GM19043 (cell line): ENCODE results near the gene GALNT7.
"Not testable (repeated sequence)": the region's sequence is repeated elsewhere in the genome, so short reads cannot be mapped to it uniquely, and the experiment has no call there.

ENCODE experiments used
- ATAC-seq: cut with Tn5 transposase; IDR thresholded peaks from one replicate; pipeline ENCODE4 v1.9.1; 2021; ENCODE audit warnings: low read depth; ENCODE audit not compliant: unreplicated experiment

The GALNT7 gene

GRCh38 chr4:173191623-173192041 is 23.0 kb downstream of the GALNT7 start:
- ATAC-seq = no peak

- no peak for ATAC-seq
Measured at GRCh38 chr4:173192375-173193162, 24.0 kb downstream of the GALNT7 start.

- ATAC-seq = no peak
Measured at GRCh38 chr4:173194157-173194556, 25.5 kb downstream of the GALNT7 start.

DNA sequence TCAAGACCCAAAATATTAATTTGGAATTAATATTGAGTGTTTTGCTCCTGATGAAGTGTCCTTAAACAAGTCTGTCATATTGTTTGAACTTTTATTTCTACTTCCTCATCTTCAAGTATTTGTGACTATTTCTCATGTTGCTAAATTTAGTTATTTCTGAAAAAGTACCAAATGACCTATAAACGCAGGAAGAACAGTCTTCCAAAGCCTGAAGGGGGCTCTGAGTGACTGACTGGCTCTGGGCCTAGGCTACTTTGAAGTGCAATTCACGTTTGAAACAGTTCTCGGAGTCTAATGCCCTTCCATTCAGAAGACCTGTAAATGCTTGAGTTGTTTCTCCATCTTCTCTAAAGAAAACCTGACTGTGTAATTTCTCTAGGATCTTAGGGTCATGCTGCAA is 26.5 kb downstream of the GALNT7 start:
- ATAC-seq = no peak

- no peak for ATAC-seq
Measured at GRCh38 chr4:173199553-173199952, 30.9 kb downstream of the GALNT7 start.

DNA sequence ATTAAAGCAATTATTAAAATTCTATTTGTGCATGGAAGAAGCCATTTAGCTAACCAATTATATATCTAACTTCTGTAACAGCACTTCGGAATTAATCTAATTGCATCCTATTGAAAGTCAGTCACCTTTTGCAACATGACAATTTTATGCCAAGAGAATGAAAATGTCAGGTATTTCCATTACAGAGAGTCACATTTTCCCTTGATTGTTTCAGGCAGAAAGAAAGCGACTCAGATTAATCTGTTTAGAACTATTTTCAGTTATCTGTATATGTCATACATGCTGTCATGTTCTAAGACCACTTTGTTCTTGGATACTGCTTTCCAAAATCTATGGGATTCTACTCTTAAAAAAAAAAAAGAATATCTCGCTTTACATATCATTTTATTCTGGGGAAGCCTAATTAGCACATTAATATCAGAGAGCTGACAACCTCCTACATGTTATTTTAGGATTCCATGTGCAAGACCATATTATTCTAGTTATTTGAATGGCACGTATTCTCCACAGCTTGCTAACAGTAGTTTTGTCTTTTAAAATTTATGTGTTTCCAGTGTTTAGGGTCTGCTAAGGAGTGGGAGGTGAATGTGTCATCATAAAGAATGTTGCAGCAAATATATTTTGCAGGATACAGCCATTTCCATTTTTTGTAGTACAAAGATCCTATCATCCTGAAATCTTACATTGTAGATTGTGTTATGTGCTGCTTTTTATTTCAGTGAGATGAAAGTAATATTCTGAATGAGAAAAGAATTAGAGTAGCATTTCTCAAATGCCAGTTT is 31.7 kb downstream of the GALNT7 start:
- no peak for ATAC-seq

DNA sequence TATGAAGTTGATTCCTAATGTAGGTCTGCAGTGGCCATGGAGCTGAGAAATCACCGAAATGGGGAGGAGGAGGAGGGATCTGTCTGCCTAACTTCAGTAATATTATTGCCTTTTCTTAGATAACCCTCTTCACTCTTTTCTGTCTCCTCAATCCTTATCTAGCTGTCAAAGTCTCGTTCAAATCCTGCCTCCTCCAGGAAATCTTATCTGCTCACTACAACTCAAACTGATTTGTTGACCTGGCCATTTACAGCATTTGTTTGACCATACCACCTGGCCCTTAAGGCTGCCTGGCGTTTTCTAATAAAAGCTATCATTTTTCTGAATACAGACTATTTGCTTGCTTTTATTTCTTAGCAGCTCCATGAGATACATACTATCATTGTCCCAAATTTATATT is 33.8 kb downstream of the GALNT7 start:
- ATAC-seq = no peak

- ATAC-seq = no peak
Measured at GRCh38 chr4:173205656-173206055, 37.0 kb downstream of the GALNT7 start.

- ATAC-seq = no peak
Measured at GRCh38 chr4:173208420-173208819, 39.8 kb downstream of the GALNT7 start.

- ATAC-seq = no peak
Measured at GRCh38 chr4:173211222-173211621, 42.6 kb downstream of the GALNT7 start.

GRCh38 chr4:173211838-173212237 is 43.2 kb downstream of the GALNT7 start:
- ATAC-seq = no peak

DNA sequence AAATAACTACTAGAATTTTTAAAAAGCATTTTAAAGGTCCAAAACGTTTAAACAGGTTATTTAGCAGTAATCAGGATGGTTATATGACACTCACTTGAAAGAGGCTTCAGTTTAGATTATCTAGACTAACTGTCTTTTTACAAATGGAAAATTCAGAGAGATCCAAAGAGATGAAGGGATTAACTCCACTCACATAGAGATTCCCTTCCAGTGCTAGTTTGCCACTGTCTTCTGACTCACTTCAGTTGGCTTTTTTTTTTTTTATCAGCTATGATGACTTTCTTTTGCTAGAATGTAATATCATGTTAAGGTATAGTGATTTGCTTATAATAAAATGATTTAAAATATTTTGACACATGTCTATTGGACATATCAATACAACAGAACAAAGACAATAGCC is 43.8 kb downstream of the GALNT7 start:
- no peak for ATAC-seq

DNA sequence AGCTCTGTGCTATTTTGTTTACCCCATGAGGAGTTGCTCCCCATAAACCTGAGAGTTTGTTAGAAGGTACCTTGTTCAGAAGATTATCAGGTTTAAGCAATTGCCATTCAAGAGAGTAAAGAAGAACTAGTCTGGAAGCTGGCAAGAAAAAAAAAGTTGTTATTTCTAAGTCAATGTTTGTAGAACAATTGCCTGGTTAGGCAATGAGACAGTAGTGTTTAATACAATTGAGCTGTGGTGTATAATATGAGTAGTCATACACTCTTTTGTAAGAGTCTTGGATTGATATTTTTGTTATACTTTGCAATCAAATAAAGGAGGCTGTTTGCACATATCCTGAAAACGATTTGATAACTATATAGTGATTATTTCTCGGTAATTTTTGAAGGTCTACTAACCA is 44.7 kb downstream of the GALNT7 start:
- ATAC-seq = no peak

DNA sequence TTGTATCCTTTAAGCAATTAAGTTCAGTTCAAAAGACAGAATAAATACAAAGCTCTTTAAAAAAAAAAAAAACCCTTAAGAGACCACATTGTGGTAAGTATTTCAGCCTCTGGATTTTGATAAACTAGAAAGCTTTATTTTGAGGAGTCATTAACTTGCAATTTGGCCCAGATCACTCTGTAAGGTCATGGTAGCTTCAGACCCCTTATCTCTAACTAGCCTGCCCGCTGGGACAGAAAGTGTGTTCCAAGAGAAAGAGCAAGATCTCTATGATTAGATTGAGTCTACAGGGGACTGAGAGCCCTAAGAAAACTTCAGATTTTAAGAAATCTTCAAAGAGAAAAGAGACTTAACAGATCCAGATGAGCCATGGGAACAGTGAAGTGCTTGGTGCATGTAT is 45.6 kb downstream of the GALNT7 start:
- ATAC-seq = no peak

- no peak for ATAC-seq
Measured at GRCh38 chr4:173214661-173215060, 46.0 kb downstream of the GALNT7 start.

DNA sequence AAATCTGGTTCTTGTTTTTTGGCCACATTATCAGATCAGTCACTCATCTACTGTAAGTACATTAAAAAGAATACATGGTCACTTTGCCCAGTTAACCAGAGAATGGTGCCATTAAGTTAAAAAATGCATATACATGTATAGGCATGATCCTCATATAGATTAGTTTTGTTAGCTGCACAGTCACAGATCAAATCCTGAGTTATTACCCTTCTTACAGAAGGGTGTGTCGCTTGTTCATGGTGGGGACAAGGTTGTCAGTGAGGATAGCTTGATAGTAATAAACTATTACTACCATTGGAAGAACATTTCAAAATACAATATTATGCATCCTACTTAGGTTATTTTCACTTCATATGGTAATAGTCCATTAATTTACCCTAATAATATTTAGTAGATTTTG is 48.5 kb downstream of the GALNT7 start:
- ATAC-seq = no peak

GRCh38 chr4:173217727-173218126 is 49.1 kb downstream of the GALNT7 start:
- ATAC-seq = no peak

DNA sequence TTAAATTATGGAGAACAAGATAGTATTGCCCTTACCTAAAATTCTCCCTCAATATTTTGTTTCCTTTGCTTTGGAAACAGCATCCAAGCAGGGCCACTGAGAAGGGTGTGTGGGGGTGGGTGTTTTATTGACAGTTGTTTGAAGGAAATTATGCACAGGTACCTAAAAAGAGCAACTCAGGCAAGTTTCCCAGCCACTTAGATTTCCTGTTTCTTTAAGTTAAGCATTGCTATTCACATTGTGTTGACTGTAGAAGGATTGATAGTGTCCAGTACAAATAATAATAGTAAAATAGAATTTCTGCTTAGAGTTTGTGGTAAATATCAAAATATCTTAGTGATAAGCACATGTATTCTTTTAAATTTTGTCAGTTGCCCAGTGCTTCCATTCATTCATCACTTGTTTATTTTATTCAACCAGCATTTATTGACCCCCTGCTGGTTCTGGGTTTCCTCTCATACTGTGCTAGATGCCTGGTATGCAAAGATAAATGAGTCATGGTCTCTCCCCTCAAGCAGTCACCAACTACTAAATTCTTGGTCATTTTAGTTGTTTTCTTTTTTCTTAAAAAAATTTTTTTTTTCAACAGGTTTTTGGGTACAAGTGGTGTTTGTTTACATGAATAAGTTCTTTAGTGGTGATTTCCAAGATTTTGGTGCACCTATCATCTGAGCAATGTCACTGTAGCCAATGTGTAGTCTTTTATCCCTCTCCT is 50.0 kb downstream of the GALNT7 start:
- no peak for ATAC-seq

GRCh38 chr4:173219126-173219437 is 50.5 kb downstream of the GALNT7 start:
- ATAC-seq = not testable (repeated sequence)

DNA sequence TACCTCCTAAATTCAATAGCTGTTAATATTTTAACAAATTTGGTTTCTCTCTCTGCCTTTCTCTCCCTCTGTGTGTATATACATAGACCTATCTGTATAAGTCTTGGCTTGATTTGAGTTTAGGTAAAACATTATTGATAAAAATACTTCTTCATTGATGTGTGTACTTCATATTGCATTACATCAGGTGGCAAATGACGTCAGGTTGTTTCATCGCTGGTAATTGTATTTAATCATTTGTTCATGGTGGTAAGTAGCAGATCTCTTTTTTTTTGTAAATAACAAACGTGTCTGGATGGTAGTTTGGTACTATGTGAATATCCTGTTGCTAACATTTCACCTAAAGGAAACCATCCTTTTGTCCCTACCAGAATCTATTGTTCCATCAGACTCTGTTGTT is 55.1 kb downstream of the GALNT7 start:
- ATAC-seq = no peak

- no peak for ATAC-seq
Measured at GRCh38 chr4:173226401-173226888, 57.8 kb downstream of the GALNT7 start.
